GM12878 (cell line): ENCODE measurements around the gene RAB34. TPM values are rescaled to one million over a fixed set of nuclear protein-coding genes. Genes with fewer than 3 reads are reported as not detected.

ENCODE experiments used
- ATF7 ChIP-seq: fragments of 450-650 bp; IDR thresholded peaks from 2 replicates; pipeline ENCODE4 v1.6.1; 2016; ENCODE audit warnings: low read depth, mild to moderate bottlenecking
- BRCA1 ChIP-seq: IDR thresholded peaks from 2 replicates; pipeline ENCODE4 v1.6.1; 2011; ENCODE audit warnings: low read depth, low read length, improper control_type of control experiment
- CBFB ChIP-seq: IDR thresholded peaks from 2 replicates; pipeline ENCODE4 v1.6.1; 2016; ENCODE audit warnings: antibody characterized with exemption, low read depth
- CBX3 ChIP-seq: fragments of 200-600 bp; sonication (generic); IDR thresholded peaks from 2 replicates; pipeline ENCODE4 v1.6.1; 2016; ENCODE audit warnings: low read depth, borderline replicate concordance
- CEBPB ChIP-seq, 2 experiments: fragments of 150-350 bp in 1 of 2; IDR thresholded peaks; 2 replicates each; pipeline ENCODE4 v1.6.1; 2012 to 2014; ENCODE audit warnings: low read depth in 2 of 2, low read length in 2 of 2, borderline replicate concordance in 1 of 2, inconsistent platforms in 1 of 2
- CHD1 ChIP-seq: IDR thresholded peaks from 2 replicates; pipeline ENCODE4 v1.6.1; 2012; ENCODE audit warnings: low read depth, low read length, improper control_type of control experiment
- CHD2 ChIP-seq: IDR thresholded peaks from 2 replicates; pipeline ENCODE4 v1.6.1; 2011; ENCODE audit warnings: low read depth, low read length, improper control_type of control experiment, borderline replicate concordance
- EZH2 ChIP-seq: IDR thresholded peaks from 2 replicates; pipeline ENCODE4 v1.6.1; 2012; ENCODE audit warnings: low read depth, mild to moderate bottlenecking, control low read depth, inconsistent platforms, low read length, borderline replicate concordance; ENCODE audit not compliant: control insufficient read depth
- FOXM1 ChIP-seq: IDR thresholded peaks from 2 replicates; pipeline ENCODE4 v1.6.1; 2012; ENCODE audit warnings: low read depth, mild to moderate bottlenecking, inconsistent platforms, low read length, moderate library complexity
- HDGF ChIP-seq: fragments of 450-650 bp; IDR thresholded peaks from 2 replicates; pipeline ENCODE4 v1.6.1; 2016; ENCODE audit warnings: antibody characterized with exemption
- KDM1A ChIP-seq: fragments of 200-600 bp; sonication (generic); IDR thresholded peaks from 2 replicates; pipeline ENCODE4 v1.6.1; 2016; ENCODE audit warnings: borderline replicate concordance
- MYC ChIP-seq: IDR thresholded peaks from 2 replicates; pipeline ENCODE4 v1.6.1; 2011; ENCODE audit warnings: mild to moderate bottlenecking, low read length, moderate library complexity, inconsistent platforms; ENCODE audit not compliant: insufficient read depth, insufficient replicate concordance, insufficient read length, severe bottlenecking
- NFIC ChIP-seq: IDR thresholded peaks from 2 replicates; pipeline ENCODE4 v1.6.1; 2012; ENCODE audit warnings: low read depth, mild to moderate bottlenecking, inconsistent platforms, low read length, moderate library complexity
- NFYA ChIP-seq: IDR thresholded peaks from 2 replicates; pipeline ENCODE4 v1.6.1; 2011; ENCODE audit warnings: low read depth, mild to moderate bottlenecking, low read length, improper control_type of control experiment, borderline replicate concordance
- NR2C1 ChIP-seq: fragments of 450-650 bp; IDR thresholded peaks from 2 replicates; pipeline ENCODE4 v1.6.1; 2017; ENCODE audit warnings: antibody characterized with exemption, mild to moderate bottlenecking, moderate library complexity
- SMC3 ChIP-seq: IDR thresholded peaks from 2 replicates; pipeline ENCODE4 v1.6.1; 2011; ENCODE audit warnings: low read length, improper control_type of control experiment, borderline replicate concordance
- SREBF2 ChIP-seq: IDR thresholded peaks from 2 replicates; pipeline ENCODE4 v1.6.1; 2012; ENCODE audit warnings: mild to moderate bottlenecking, low read length
- SUPT20H ChIP-seq: IDR thresholded peaks from 2 replicates; pipeline ENCODE4 v1.6.1; 2011; ENCODE audit warnings: low read depth, mild to moderate bottlenecking, low read length, moderate library complexity, borderline replicate concordance; ENCODE audit not compliant: control insufficient read depth
- SUZ12 ChIP-seq: fragments of 200-600 bp; sonication (generic); IDR thresholded peaks from one replicate; pipeline ENCODE4 v1.6.1; 2018; ENCODE audit warnings: antibody characterized with exemption, mild to moderate bottlenecking; ENCODE audit not compliant: unreplicated experiment
- TARDBP ChIP-seq: IDR thresholded peaks from 2 replicates; pipeline ENCODE4 v1.6.1; 2016; ENCODE audit warnings: borderline replicate concordance
- TCF3 ChIP-seq: IDR thresholded peaks from 2 replicates; pipeline ENCODE4 v1.6.1; 2012; ENCODE audit warnings: low read depth, mild to moderate bottlenecking, low read length, borderline replicate concordance; ENCODE audit not compliant: insufficient read depth
- ZNF207 ChIP-seq: fragments of 450-650 bp; IDR thresholded peaks from 2 replicates; pipeline ENCODE4 v1.6.1; 2014; ENCODE audit warnings: antibody characterized with exemption, mild to moderate bottlenecking, borderline replicate concordance
- ZNF274 ChIP-seq: IDR thresholded peaks from one replicate; pipeline ENCODE4 v1.8.0; 2011; ENCODE audit not compliant: insufficient read length, insufficient read depth
- polyA plus RNA-seq, 11 experiments: library from polyadenylated mRNA; depleted of rRNA in 4 of 11; unstranded in 6 of 11; stranded (reverse) in 5 of 11; fragments of >200 nt; fragmentation: Nextera tagmentation in 4 of 11; fragmentation: Illumina TruSeq in 1 of 11; extraction: Ambion mirVana in 4 of 11; extraction: Trizol in 1 of 11; gene quantifications; 1 replicate in 1 of 11; 2 replicates in 10 of 11; pipeline versions ENCODE4 v1.2.1 to v1.2.3, GENCODE V29; 2011 to 2016; ENCODE audit warnings: inconsistent platforms in 2 of 11, missing spikeins in 2 of 11, low read depth in 1 of 11
- total RNA-seq, 4 experiments: library from RNA; depleted of rRNA in 3 of 4; stranded (reverse); fragments of >200 nt in 3 of 4; fragmentation: Illumina TruSeq in 1 of 4; extraction: Trizol in 1 of 4; gene quantifications; 2 replicates each; pipeline versions ENCODE4 v1.2.1 to v1.2.3, GENCODE V29; 2013 to 2021
- TF ChIP-seq, protein P1 (sequence below): IDR thresholded peaks from 2 replicates; pipeline ENCODE4 v1.6.1; 2012; ENCODE audit warnings: low read depth, low read length, improper control_type of control experiment
- TF ChIP-seq, protein P2 (sequence below): fragments of 450-650 bp; IDR thresholded peaks from 2 replicates; pipeline ENCODE4 v1.6.1; 2017; ENCODE audit warnings: antibody characterized with exemption, mild to moderate bottlenecking, moderate library complexity
- TF ChIP-seq, protein P3 (sequence below): IDR thresholded peaks from 2 replicates; pipeline ENCODE4 v1.6.1; 2012; ENCODE audit warnings: low read depth, low read length, improper control_type of control experiment

Gene RAB34
- total and polyA plus RNA-seq, 10 of the 15 experiments (the other 5 are each of a cell fraction or from before 2014, with no cell fraction given): 0.37 to 46.4 (median 32.8) TPM

DNA sequence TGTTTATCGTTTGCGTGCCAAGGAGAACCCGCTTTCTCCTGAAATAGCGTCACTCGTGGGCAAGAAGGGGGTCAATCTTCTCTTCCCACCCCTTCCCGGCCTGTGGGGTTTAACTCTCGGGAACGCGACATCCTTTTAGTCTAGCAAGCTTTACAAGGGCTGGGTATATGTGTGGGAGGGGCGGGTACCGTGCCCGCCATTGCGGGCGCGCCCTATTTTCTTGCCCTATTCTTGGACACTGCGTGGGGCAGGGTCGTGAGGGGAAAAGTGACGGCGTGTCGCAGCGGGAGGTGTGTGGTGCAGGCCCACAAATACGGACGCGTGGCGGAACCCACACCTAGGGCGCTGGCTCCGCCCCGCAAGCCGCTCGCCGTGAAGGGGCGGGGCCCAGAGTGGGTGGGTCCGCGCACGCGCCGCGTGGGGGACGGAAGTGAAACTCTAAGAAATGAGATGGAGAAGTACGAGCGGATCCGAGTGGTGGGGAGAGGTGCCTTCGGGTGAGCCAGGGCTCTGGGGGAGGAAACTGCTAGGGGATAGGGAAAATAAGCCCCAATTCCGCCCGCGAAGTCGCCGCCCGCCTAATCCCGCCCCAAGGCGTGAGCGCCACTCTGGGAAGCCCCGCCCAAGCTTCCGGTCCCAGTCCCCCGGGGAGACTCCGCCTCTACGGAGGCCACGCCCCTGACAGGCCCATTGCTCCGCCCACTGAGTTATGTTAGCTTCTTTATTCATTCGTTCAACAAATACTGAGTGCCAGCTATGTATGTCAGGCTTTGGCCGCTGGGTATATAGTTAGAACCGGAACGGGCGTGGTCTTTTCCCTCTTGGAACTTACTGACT, 10.9 kb upstream of the RAB34 start, which contains the start of gene NEK8 (continued):
- TF ChIP-seq MYC (no peak), CBFB (peak; percentile 22), KDM1A (no peak), NR2C1 (no peak), SUZ12 (no peak), CEBPB (IDR thresholded peaks at IDR 0.05; ENCODE audit: borderline replicate concordance in 1 of 2, low read depth in 2 of 2, low read length in 2 of 2) (no peak), SUPT20H (no peak), NFYA (no peak), ATF7 (peak; percentile 57; the same call in 1 of the 2 replicates), HDGF (peak; percentile 69), NFIC (no peak), TARDBP (peak; percentile 26; the same call in 1 of the 2 replicates), CBX3 (no peak), ZNF274 (no peak), FOXM1 (no peak), BRCA1 (no peak), EZH2 (no peak), CHD1 (no peak), SREBF2 (no peak), ZNF207 (no peak), TCF3 (no peak), SMC3 (0 out of 2 replicates have a peak, but pooled peaks have one; percentile 15), CHD2 (0 out of 2 replicates have a peak, but pooled peaks have one; percentile 16)
- TF ChIP-seq, protein P1, sequence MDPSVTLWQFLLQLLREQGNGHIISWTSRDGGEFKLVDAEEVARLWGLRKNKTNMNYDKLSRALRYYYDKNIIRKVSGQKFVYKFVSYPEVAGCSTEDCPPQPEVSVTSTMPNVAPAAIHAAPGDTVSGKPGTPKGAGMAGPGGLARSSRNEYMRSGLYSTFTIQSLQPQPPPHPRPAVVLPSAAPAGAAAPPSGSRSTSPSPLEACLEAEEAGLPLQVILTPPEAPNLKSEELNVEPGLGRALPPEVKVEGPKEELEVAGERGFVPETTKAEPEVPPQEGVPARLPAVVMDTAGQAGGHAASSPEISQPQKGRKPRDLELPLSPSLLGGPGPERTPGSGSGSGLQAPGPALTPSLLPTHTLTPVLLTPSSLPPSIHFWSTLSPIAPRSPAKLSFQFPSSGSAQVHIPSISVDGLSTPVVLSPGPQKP: peak; percentile 36
- TF ChIP-seq, protein P2, sequence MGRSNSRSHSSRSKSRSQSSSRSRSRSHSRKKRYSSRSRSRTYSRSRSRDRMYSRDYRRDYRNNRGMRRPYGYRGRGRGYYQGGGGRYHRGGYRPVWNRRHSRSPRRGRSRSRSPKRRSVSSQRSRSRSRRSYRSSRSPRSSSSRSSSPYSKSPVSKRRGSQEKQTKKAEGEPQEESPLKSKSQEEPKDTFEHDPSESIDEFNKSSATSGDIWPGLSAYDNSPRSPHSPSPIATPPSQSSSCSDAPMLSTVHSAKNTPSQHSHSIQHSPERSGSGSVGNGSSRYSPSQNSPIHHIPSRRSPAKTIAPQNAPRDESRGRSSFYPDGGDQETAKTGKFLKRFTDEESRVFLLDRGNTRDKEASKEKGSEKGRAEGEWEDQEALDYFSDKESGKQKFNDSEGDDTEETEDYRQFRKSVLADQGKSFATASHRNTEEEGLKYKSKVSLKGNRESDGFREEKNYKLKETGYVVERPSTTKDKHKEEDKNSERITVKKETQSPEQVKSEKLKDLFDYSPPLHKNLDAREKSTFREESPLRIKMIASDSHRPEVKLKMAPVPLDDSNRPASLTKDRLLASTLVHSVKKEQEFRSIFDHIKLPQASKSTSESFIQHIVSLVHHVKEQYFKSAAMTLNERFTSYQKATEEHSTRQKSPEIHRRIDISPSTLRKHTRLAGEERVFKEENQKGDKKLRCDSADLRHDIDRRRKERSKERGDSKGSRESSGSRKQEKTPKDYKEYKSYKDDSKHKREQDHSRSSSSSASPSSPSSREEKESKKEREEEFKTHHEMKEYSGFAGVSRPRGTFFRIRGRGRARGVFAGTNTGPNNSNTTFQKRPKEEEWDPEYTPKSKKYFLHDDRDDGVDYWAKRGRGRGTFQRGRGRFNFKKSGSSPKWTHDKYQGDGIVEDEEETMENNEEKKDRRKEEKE: no peak
- TF ChIP-seq, protein P3, sequence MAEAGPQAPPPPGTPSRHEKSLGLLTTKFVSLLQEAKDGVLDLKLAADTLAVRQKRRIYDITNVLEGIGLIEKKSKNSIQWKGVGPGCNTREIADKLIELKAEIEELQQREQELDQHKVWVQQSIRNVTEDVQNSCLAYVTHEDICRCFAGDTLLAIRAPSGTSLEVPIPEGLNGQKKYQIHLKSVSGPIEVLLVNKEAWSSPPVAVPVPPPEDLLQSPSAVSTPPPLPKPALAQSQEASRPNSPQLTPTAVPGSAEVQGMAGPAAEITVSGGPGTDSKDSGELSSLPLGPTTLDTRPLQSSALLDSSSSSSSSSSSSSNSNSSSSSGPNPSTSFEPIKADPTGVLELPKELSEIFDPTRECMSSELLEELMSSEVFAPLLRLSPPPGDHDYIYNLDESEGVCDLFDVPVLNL: no peak
